ENCODE measurements around the gene USP40. TPM values are rescaled to one million over a fixed set of nuclear protein-coding genes. Genes with fewer than 3 reads are reported as not detected.

The USP40 gene
- total and polyA plus RNA-seq, 9 of the 15 experiments (the other 6 are each of a cell fraction or from before 2014, with no cell fraction given): 5.5 to 15.0 (median 9.3) TPM

DNA sequence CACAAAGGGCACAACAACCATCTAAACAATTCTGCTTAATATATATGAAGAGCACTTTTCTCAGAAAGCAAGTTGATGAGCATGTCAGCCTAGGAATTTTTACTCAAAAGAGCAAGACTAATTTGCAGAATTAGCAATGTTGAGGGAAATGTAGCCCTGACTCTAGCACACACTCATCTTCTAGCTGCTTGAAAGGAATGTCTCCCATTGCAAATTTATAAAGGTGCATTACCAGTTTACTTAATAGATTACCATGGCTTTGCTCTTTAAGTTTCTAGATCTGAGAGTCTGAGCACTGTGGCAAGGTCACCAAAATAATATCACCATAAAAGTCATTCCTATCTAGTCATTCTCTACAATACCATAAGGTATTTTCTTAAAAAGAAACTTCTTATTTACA lies 40.8 kb downstream of the USP40 start:
- Histone ChIP-seq H3K27ac (ENCODE audit: extremely low read depth, low read depth, low read length) (no peak overlapping the region), H3K79me2 (ENCODE audit: control insufficient read depth, insufficient read depth, low read length) (no peaks in the 10 kb centered on the region), H3K4me2 (ENCODE audit: insufficient read depth, low read length) (no peak overlapping the region), H3K36me3 (ENCODE audit: control insufficient read depth, insufficient read depth, low read length) (peaks cover 6% of the 10 kb centered on the region), H3K9me3 (replicated peaks; ENCODE audit: control insufficient read depth, insufficient read depth, low read depth, low read length) (no peaks in the 10 kb centered on the region), H3K9ac (ENCODE audit: insufficient read depth in 1 of 2, low read depth in 2 of 2, low read length in 2 of 2) (no peak overlapping the region), H3K9me1 (ENCODE audit: control insufficient read depth, insufficient read depth, low read length) (no peaks in the 10 kb centered on the region), H3K4me1 (replicated peaks in 1 of 2; ENCODE audit: control insufficient read depth in 2 of 2, insufficient read depth in 2 of 2, low read length in 2 of 2) (no peaks in the 10 kb centered on the region), H3K27me3 (ENCODE audit: control insufficient read depth in 2 of 2, insufficient read depth in 2 of 2, low read length in 2 of 2) (no peaks in the 10 kb centered on the region), H2AFZ (ENCODE audit: low read depth, low read length) (no peak overlapping the region), H4K20me1 (replicated peaks; ENCODE audit: control insufficient read depth, insufficient read depth, low read length) (no peaks in the 10 kb centered on the region), H3K4me3 (no peak overlapping the region)
- ATAC-seq: no peak
- intact Hi-C loops (cut with micrococcal nuclease): no loop called here
- CTCF ChIA-PET (ENCODE audit: low intra/inter-chr PET ratio): no interaction called here
- no peak for FAIRE-seq
- no peak for DNase-seq (ENCODE audit: extremely low read depth in 1 of 4, low spot score in 3 of 4)
- in situ Hi-C loops (cut with MboI): no loop called here
- BruUV-seq (replicated peaks): no TSS peak
- POLR2A ChIA-PET: no interaction called here
- TF ChIP-seq, protein P1, sequence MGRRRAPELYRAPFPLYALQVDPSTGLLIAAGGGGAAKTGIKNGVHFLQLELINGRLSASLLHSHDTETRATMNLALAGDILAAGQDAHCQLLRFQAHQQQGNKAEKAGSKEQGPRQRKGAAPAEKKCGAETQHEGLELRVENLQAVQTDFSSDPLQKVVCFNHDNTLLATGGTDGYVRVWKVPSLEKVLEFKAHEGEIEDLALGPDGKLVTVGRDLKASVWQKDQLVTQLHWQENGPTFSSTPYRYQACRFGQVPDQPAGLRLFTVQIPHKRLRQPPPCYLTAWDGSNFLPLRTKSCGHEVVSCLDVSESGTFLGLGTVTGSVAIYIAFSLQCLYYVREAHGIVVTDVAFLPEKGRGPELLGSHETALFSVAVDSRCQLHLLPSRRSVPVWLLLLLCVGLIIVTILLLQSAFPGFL (CRISPR knock-in tag; IDR thresholded peaks at IDR 0.05): no peak
- no peak for TF ChIP-seq CBX5 (IDR thresholded peaks at IDR 0.05; ENCODE audit: borderline replicate concordance, low read depth)
- TF ChIP-seq ESRRB (CRISPR knock-in tag; IDR thresholded peaks at IDR 0.05; ENCODE audit: borderline replicate concordance): no peak
- no peak for TF ChIP-seq TCFL5 (CRISPR knock-in tag; conservative IDR thresholded peaks at IDR 0.05)
